Activated CD4-positive, alpha-beta T cell treated with anti-CD3 and anti-CD28 coated beads, Interleukin-2, amount 50 U/mL, for 1 hour (primary cell): ENCODE results near the gene BICDL1.
A peak's percentile ranks its signal among the peaks of the same experiment; 100 is the strongest.

Experiments
- DNase-seq: peaks from one replicate; pipeline ENCODE4 v3.0.0-alpha.2; 2020

The BICDL1 gene

GRCh38 chr12:120106151-120106550 is 117.1 kb downstream of the BICDL1 start:
- DNase-seq: no peak

GRCh38 chr12:120109570-120110267 is 120.7 kb downstream of the BICDL1 start:
- DNase-seq: no peak

- DNase-seq: peak; percentile 39
Measured at GRCh38 chr12:120110550-120111501, 121.8 kb downstream of the BICDL1 start.

- DNase-seq: no peak
Measured at GRCh38 chr12:120115066-120115465, 126.0 kb downstream of the BICDL1 start.

GRCh38 chr12:120115692-120116440 is 126.8 kb downstream of the BICDL1 start:
- no peak for DNase-seq

- DNase-seq: no peak
Measured at GRCh38 chr12:120116441-120116791, 127.4 kb downstream of the BICDL1 start, which contains the start of gene RAB35. Gene RAB35 (minus strand): TSS chr12:120116753. CDS start chr12:120116650, 103 bp downstream.

- DNase-seq: peak; percentile 98
Measured at GRCh38 chr12:120116792-120117651, 128.0 kb downstream of the BICDL1 start.

GRCh38 chr12:120117961-120118320 is 128.9 kb downstream of the BICDL1 start:
- no peak for DNase-seq

GRCh38 chr12:120118321-120119061 is 129.5 kb downstream of the BICDL1 start:
- DNase-seq: no peak

GRCh38 chr12:120119271-120119973 is 130.4 kb downstream of the BICDL1 start:
- no peak for DNase-seq

- DNase-seq: no peak
Measured at GRCh38 chr12:120121343-120121742, 132.3 kb downstream of the BICDL1 start.

- no peak for DNase-seq
Measured at GRCh38 chr12:120121766-120122293, 132.8 kb downstream of the BICDL1 start.

- no peak for DNase-seq
Measured at GRCh38 chr12:120125029-120125428, 136.0 kb downstream of the BICDL1 start.

GRCh38 chr12:120125792-120126634 is 137.0 kb downstream of the BICDL1 start:
- no peak for DNase-seq

- no peak for DNase-seq
Measured at GRCh38 chr12:120126635-120127005, 137.6 kb downstream of the BICDL1 start.

GRCh38 chr12:120130011-120130410 is 141.0 kb downstream of the BICDL1 start:
- DNase-seq: no peak

- DNase-seq: no peak
Measured at GRCh38 chr12:120131116-120131515, 142.1 kb downstream of the BICDL1 start.

- no peak for DNase-seq
Measured at GRCh38 chr12:120132054-120132836, 143.2 kb downstream of the BICDL1 start.

- no peak for DNase-seq
Measured at GRCh38 chr12:120132863-120133385, 143.9 kb downstream of the BICDL1 start.
